SK-N-MC (cell line): ENCODE results near the gene TAF4B.

ENCODE experiments used
- EZH2 ChIP-seq: fragments of 200-600 bp; sonication (generic); IDR thresholded peaks from one replicate; pipeline ENCODE4 v1.6.1; 2017; ENCODE audit warnings: antibody characterized with exemption
- POLR2AphosphoS5 ChIP-seq: IDR thresholded peaks from 2 replicates; pipeline ENCODE4 v1.6.1; 2012; ENCODE audit warnings: mild to moderate bottlenecking, low read depth, low read length, borderline replicate concordance

- TF ChIP-seq EZH2 (no peak), POLR2AphosphoS5 (no peak)
Observed at GRCh38 chr18:26215247-26215970, 10.8 kb upstream of the TAF4B start.
